Right lobe of liver (tissue), 4 donors: ENCODE measurements around the gene LPA.

Source experiments
- POLR2A ChIP-seq: fragments of 450-650 bp; IDR thresholded peaks from one replicate; pipeline ENCODE4 v1.6.1; 2017; ENCODE audit warnings: antibody characterized with exemption, mild to moderate bottlenecking
- TF ChIP-seq, protein P1 (sequence below), 4 donors: fragments of 200-600 bp in 3 of 4; fragments of 450-650 bp in 1 of 4; IDR thresholded peaks; one replicate each; pipeline versions ENCODE4 v1.5.1 to v1.8.0; 2016 to 2022; ENCODE audit warnings: antibody characterized with exemption in 4 of 4, mild to moderate bottlenecking in 2 of 4
- donor health status: DM: no; HTN: no; CAD: no.
- donor health status: DM: no; HTN: no; CAD: no.
- donor health status: DM: no; HTN: yes; CAD: no.

GRCh38 chr6:160519133-160519532 lies 144.9 kb downstream of the LPA start:
- TF ChIP-seq, protein P1, sequence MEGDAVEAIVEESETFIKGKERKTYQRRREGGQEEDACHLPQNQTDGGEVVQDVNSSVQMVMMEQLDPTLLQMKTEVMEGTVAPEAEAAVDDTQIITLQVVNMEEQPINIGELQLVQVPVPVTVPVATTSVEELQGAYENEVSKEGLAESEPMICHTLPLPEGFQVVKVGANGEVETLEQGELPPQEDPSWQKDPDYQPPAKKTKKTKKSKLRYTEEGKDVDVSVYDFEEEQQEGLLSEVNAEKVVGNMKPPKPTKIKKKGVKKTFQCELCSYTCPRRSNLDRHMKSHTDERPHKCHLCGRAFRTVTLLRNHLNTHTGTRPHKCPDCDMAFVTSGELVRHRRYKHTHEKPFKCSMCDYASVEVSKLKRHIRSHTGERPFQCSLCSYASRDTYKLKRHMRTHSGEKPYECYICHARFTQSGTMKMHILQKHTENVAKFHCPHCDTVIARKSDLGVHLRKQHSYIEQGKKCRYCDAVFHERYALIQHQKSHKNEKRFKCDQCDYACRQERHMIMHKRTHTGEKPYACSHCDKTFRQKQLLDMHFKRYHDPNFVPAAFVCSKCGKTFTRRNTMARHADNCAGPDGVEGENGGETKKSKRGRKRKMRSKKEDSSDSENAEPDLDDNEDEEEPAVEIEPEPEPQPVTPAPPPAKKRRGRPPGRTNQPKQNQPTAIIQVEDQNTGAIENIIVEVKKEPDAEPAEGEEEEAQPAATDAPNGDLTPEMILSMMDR (IDR thresholded peaks at IDR 0.05): no peak
- TF ChIP-seq POLR2A: no peak
